ENCODE results near the gene PHKB. TPM values are rescaled to one million over a fixed set of nuclear protein-coding genes. Genes with fewer than 3 reads are reported as not detected.

Gene PHKB
- total RNA-seq, 1 donor from 2014 or later, result 49.6 TPM

GRCh38 chr16:47687694-47688093 is 226.6 kb downstream of the PHKB start:
- Mint-ChIP-seq H3K36me3 (ENCODE audit: low read depth, unreplicated experiment) (peaks cover 9% of the 10 kb centered on the region), H3K4me1 (ENCODE audit: low read depth, unreplicated experiment) (peaks cover 2% of the 10 kb centered on the region), H3K9me3 (ENCODE audit: unreplicated experiment) (no peaks in the 10 kb centered on the region), H3K4me3 (ENCODE audit: unreplicated experiment) (no peak overlapping the region), H3K27ac (ENCODE audit: unreplicated experiment) (no peak overlapping the region), H3K27me3 (ENCODE audit: low read depth, unreplicated experiment) (no peaks in the 10 kb centered on the region)
- TF ChIP-seq EZH2 (IDR thresholded peaks at IDR 0.05; ENCODE audit: insufficient read depth, low read length), result no peak
- TF ChIP-seq CTCF (IDR thresholded peaks at IDR 0.05; ENCODE audit: insufficient read depth, low read depth, low read length), result no peak
- Histone ChIP-seq H3K4me2 (ENCODE audit: low read length) (no peak overlapping the region), H3K4me1 (ENCODE audit: insufficient read depth, low read length) (no peaks in the 10 kb centered on the region), H3K9me3 (ENCODE audit: insufficient read depth, low read depth, low read length) (no peaks in the 10 kb centered on the region), H2AFZ (ENCODE audit: low read depth, low read length) (no peak overlapping the region), H3K36me3 (ENCODE audit: insufficient read depth, low read length) (no peaks in the 10 kb centered on the region), H3K9ac (ENCODE audit: low read length) (no peak overlapping the region), H3K27ac (ENCODE audit: low read depth, low read length) (no peak overlapping the region), H4K20me1 (ENCODE audit: insufficient read depth, low read length) (no peaks in the 10 kb centered on the region), H3K27me3 (ENCODE audit: insufficient read depth, low read length) (no peaks in the 10 kb centered on the region), H3K79me2 (ENCODE audit: insufficient read depth, low read length) (no peaks in the 10 kb centered on the region), H3K4me3 (ENCODE audit: insufficient read depth, low read depth, low read length) (no peak overlapping the region)
- FAIRE-seq (no peak), DNase-seq (ENCODE audit: low read depth) (no peak)

DNA sequence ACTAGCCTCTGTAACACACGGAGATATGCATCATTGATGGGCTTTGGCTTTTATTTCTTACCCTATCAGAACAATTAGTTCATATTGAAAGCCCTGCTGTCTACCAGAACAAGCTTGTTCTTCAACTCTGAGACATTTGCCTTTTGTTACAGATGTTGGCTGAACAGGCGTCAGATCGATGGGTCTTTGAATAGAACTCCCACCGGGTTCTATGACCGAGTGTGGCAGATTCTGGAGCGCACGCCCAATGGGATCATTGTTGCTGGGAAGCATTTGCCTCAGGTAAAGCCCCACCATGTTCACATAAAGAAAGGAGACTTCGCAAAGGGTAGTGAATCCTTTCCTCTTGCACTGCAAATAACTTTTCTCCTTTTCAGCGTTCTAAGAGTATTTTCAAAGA is 232.1 kb downstream of the PHKB start:
- H3K27me3 Mint-ChIP-seq (ENCODE audit: low read depth, unreplicated experiment), result no peaks in the 10 kb centered on the region
- no peak overlapping the region for H3K9ac ChIP-seq (ENCODE audit: low read length)
- TF ChIP-seq CTCF (IDR thresholded peaks at IDR 0.05; ENCODE audit: insufficient read depth, low read depth, low read length) (no peak), EZH2 (IDR thresholded peaks at IDR 0.05; ENCODE audit: insufficient read depth, low read length) (no peak)

DNA sequence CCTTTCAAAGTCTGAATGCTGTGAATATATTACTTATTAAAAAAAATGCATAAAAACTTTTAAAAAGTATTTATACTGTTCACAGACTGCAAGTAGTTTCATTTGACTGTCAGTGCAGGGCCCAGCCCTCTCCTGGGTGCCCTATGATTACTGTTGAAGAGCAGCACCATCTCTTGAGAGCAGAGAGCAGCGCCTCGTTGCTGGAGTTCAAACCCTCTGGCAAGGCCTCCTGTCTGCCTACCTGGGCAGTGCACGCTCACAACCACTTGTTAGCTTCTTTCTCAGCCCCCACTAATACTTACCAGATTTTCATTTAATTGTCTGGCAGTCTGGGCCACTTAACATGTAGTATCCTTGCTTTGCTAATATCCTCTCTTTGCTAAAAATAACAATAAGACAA is 233.4 kb downstream of the PHKB start:
- Histone ChIP-seq H3K4me2 (ENCODE audit: low read length) (no peak overlapping the region), H3K79me2 (ENCODE audit: insufficient read depth, low read length) (no peaks in the 10 kb centered on the region), H3K4me1 (ENCODE audit: insufficient read depth, low read length) (no peaks in the 10 kb centered on the region), H2AFZ (ENCODE audit: low read depth, low read length) (no peak overlapping the region), H3K9ac (ENCODE audit: low read length) (no peak overlapping the region), H3K36me3 (ENCODE audit: insufficient read depth, low read length) (peaks cover 5% of the 10 kb centered on the region), H4K20me1 (ENCODE audit: insufficient read depth, low read length) (no peaks in the 10 kb centered on the region), H3K4me3 (ENCODE audit: insufficient read depth, low read depth, low read length) (no peak overlapping the region), H3K27ac (ENCODE audit: low read depth, low read length) (no peak overlapping the region), H3K27me3 (ENCODE audit: insufficient read depth, low read length) (no peaks in the 10 kb centered on the region), H3K9me3 (ENCODE audit: insufficient read depth, low read depth, low read length) (no peaks in the 10 kb centered on the region)
- no peak for DNase-seq (ENCODE audit: low read depth)
- Mint-ChIP-seq H3K9me3 (ENCODE audit: unreplicated experiment) (peaks cover 2% of the 10 kb centered on the region), H3K27me3 (ENCODE audit: low read depth, unreplicated experiment) (no peaks in the 10 kb centered on the region), H3K4me3 (ENCODE audit: unreplicated experiment) (no peak overlapping the region), H3K27ac (ENCODE audit: unreplicated experiment) (no peak overlapping the region), H3K36me3 (ENCODE audit: low read depth, unreplicated experiment) (peaks cover 16% of the 10 kb centered on the region), H3K4me1 (ENCODE audit: low read depth, unreplicated experiment) (no peaks in the 10 kb centered on the region)
- no peak for TF ChIP-seq CTCF (IDR thresholded peaks at IDR 0.05; ENCODE audit: insufficient read depth, low read depth, low read length)
- no peak for TF ChIP-seq EZH2 (IDR thresholded peaks at IDR 0.05; ENCODE audit: insufficient read depth, low read length)
- FAIRE-seq, result no peak

More for the DNA sequence above, 232.1 kb downstream of the PHKB start:
- no peaks in the 10 kb centered on the region for H3K4me1 ChIP-seq (ENCODE audit: insufficient read depth, low read length)
- H3K27ac Mint-ChIP-seq (ENCODE audit: unreplicated experiment), result no peak overlapping the region
- peaks cover 9% of the 10 kb centered on the region for H3K36me3 Mint-ChIP-seq (ENCODE audit: low read depth, unreplicated experiment)
- DNase-seq (ENCODE audit: low read depth) (no peak), FAIRE-seq (no peak)
- H3K9me3 Mint-ChIP-seq (ENCODE audit: unreplicated experiment), result no peaks in the 10 kb centered on the region
- peaks cover 5% of the 10 kb centered on the region for H3K36me3 ChIP-seq (ENCODE audit: insufficient read depth, low read length)
- no peaks in the 10 kb centered on the region for H3K27me3 ChIP-seq (ENCODE audit: insufficient read depth, low read length)
- no peak overlapping the region for H3K4me2 ChIP-seq (ENCODE audit: low read length)
- no peak overlapping the region for H3K4me3 Mint-ChIP-seq (ENCODE audit: unreplicated experiment)
- no peaks in the 10 kb centered on the region for H3K4me1 Mint-ChIP-seq (ENCODE audit: low read depth, unreplicated experiment)
- H3K4me3 ChIP-seq (ENCODE audit: insufficient read depth, low read depth, low read length), result no peak overlapping the region
- H3K9me3 ChIP-seq (ENCODE audit: insufficient read depth, low read depth, low read length), result no peaks in the 10 kb centered on the region
- H3K79me2 ChIP-seq (ENCODE audit: insufficient read depth, low read length), result no peaks in the 10 kb centered on the region
- H2AFZ ChIP-seq (ENCODE audit: low read depth, low read length), result no peak overlapping the region
- H3K27ac ChIP-seq (ENCODE audit: low read depth, low read length), result no peak overlapping the region
- H4K20me1 ChIP-seq (ENCODE audit: insufficient read depth, low read length), result no peaks in the 10 kb centered on the region
